ENCODE measurements around the gene CPM. TPM values are rescaled to one million over a fixed set of nuclear protein-coding genes. Genes with fewer than 3 reads are reported as not detected.

CPM gene
- total and polyA plus RNA-seq, 10 of the 15 experiments (the other 5 are each of a cell fraction or from before 2014, with no cell fraction given) = 0.06 to 1.7 (median 0.41) TPM

- no peaks in the 10 kb centered on the region for H3K36me3 ChIP-seq (ENCODE audit: control insufficient read depth in 2 of 2, insufficient read depth in 2 of 2, low read length in 1 of 2)
- intact Hi-C loops (cut with micrococcal nuclease; ENCODE audit: unreplicated experiment) = no loop called here
- SMC1A ChIA-PET (ENCODE audit: uncharacterized antibody, unreplicated experiment) = interaction anchor here (0.8 kb wide), 1 partner anchor 46 kb away, joined by 3 read pairs; no protein-coding TSS in a partner anchor
- no peaks in the 10 kb centered on the region for H3K79me2 ChIP-seq (ENCODE audit: control insufficient read depth, insufficient read depth, low read length)
- no peak overlapping the region for H3K9ac ChIP-seq (ENCODE audit: control insufficient read depth, insufficient read depth, low read length)
- DNase-seq (ENCODE audit: low read depth, low spot score) (no peak), FAIRE-seq (no peak), ATAC-seq (no peak)
- H3K27ac ChIP-seq (ENCODE audit: control insufficient read depth, insufficient read depth) = no peak overlapping the region
- no peak for TF ChIP-seq DPF2 (IDR thresholded peaks at IDR 0.05)
- no peak for TF ChIP-seq FOXM1 (IDR thresholded peaks at IDR 0.05; ENCODE audit: low read depth, low read length)
- no peak for TF ChIP-seq SUZ12 (IDR thresholded peaks at IDR 0.05; ENCODE audit: unreplicated experiment)
- TF ChIP-seq CBFB (IDR thresholded peaks at IDR 0.05; ENCODE audit: low read depth) = no peak
- TF ChIP-seq TCF3 (IDR thresholded peaks at IDR 0.05; ENCODE audit: borderline replicate concordance, insufficient read depth, low read depth, low read length) = no peak
- TF ChIP-seq, protein P1, sequence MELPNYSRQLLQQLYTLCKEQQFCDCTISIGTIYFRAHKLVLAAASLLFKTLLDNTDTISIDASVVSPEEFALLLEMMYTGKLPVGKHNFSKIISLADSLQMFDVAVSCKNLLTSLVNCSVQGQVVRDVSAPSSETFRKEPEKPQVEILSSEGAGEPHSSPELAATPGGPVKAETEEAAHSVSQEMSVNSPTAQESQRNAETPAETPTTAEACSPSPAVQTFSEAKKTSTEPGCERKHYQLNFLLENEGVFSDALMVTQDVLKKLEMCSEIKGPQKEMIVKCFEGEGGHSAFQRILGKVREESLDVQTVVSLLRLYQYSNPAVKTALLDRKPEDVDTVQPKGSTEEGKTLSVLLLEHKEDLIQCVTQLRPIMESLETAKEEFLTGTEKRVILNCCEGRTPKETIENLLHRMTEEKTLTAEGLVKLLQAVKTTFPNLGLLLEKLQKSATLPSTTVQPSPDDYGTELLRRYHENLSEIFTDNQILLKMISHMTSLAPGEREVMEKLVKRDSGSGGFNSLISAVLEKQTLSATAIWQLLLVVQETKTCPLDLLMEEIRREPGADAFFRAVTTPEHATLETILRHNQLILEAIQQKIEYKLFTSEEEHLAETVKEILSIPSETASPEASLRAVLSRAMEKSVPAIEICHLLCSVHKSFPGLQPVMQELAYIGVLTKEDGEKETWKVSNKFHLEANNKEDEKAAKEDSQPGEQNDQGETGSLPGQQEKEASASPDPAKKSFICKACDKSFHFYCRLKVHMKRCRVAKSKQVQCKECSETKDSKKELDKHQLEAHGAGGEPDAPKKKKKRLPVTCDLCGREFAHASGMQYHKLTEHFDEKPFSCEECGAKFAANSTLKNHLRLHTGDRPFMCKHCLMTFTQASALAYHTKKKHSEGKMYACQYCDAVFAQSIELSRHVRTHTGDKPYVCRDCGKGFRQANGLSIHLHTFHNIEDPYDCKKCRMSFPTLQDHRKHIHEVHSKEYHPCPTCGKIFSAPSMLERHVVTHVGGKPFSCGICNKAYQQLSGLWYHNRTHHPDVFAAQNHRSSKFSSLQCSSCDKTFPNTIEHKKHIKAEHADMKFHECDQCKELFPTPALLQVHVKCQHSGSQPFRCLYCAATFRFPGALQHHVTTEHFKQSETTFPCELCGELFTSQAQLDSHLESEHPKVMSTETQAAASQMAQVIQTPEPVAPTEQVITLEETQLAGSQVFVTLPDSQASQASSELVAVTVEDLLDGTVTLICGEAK (IDR thresholded peaks at IDR 0.05; ENCODE audit: borderline replicate concordance) = no peak
- no peak for TF ChIP-seq TCF7 (IDR thresholded peaks at IDR 0.05; ENCODE audit: borderline replicate concordance)
- TF ChIP-seq, protein P2, sequence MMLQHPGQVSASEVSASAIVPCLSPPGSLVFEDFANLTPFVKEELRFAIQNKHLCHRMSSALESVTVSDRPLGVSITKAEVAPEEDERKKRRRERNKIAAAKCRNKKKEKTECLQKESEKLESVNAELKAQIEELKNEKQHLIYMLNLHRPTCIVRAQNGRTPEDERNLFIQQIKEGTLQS (IDR thresholded peaks at IDR 0.05; ENCODE audit: borderline replicate concordance, extremely low read depth, low read depth, low read length) = no peak
- TF ChIP-seq SREBF1 (IDR thresholded peaks at IDR 0.05; ENCODE audit: low read length) = no peak
- TF ChIP-seq, protein P3, sequence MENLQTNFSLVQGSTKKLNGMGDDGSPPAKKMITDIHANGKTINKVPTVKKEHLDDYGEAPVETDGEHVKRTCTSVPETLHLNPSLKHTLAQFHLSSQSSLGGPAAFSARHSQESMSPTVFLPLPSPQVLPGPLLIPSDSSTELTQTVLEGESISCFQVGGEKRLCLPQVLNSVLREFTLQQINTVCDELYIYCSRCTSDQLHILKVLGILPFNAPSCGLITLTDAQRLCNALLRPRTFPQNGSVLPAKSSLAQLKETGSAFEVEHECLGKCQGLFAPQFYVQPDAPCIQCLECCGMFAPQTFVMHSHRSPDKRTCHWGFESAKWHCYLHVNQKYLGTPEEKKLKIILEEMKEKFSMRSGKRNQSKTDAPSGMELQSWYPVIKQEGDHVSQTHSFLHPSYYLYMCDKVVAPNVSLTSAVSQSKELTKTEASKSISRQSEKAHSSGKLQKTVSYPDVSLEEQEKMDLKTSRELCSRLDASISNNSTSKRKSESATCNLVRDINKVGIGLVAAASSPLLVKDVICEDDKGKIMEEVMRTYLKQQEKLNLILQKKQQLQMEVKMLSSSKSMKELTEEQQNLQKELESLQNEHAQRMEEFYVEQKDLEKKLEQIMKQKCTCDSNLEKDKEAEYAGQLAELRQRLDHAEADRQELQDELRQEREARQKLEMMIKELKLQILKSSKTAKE (IDR thresholded peaks at IDR 0.05; ENCODE audit: low read depth, poor library complexity, severe bottlenecking) = no peak
- no peak for TF ChIP-seq ATF7 (IDR thresholded peaks at IDR 0.05; ENCODE audit: low read depth)
- no peak for TF ChIP-seq BRCA1 (IDR thresholded peaks at IDR 0.05; ENCODE audit: low read depth, low read length)
- TF ChIP-seq, protein P4, sequence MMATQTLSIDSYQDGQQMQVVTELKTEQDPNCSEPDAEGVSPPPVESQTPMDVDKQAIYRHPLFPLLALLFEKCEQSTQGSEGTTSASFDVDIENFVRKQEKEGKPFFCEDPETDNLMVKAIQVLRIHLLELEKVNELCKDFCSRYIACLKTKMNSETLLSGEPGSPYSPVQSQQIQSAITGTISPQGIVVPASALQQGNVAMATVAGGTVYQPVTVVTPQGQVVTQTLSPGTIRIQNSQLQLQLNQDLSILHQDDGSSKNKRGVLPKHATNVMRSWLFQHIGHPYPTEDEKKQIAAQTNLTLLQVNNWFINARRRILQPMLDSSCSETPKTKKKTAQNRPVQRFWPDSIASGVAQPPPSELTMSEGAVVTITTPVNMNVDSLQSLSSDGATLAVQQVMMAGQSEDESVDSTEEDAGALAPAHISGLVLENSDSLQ (IDR thresholded peaks at IDR 0.05) = no peak
- no peak for TF ChIP-seq CREM (IDR thresholded peaks at IDR 0.05; ENCODE audit: low read depth)
- no peak for TF ChIP-seq HDAC6 (IDR thresholded peaks at IDR 0.05; ENCODE audit: unreplicated experiment)
- TF ChIP-seq SMAD1 (IDR thresholded peaks at IDR 0.05; ENCODE audit: low read depth, partially characterized antibody) = no peak
- no peak for TF ChIP-seq SMC3 (IDR thresholded peaks at IDR 0.05; ENCODE audit: borderline replicate concordance, low read length)
- TF ChIP-seq POU2F2 (IDR thresholded peaks at IDR 0.05; ENCODE audit: borderline replicate concordance, low read depth, low read length) = no peak
- no peak for TF ChIP-seq JUNB (IDR thresholded peaks at IDR 0.05)
- no peak for TF ChIP-seq SREBF2 (IDR thresholded peaks at IDR 0.05; ENCODE audit: low read length)
- no peak overlapping the region for H3K4me2 ChIP-seq (ENCODE audit: control insufficient read depth, insufficient read depth)
- in situ Hi-C loops (cut with MboI) = no loop called here
- H4K20me1 ChIP-seq (ENCODE audit: control insufficient read depth, insufficient read depth) = no peaks in the 10 kb centered on the region
- H3K9me3 ChIP-seq (replicated peaks; ENCODE audit: control insufficient read depth, insufficient read depth, low read length) = no peaks in the 10 kb centered on the region
- H2AFZ ChIP-seq (ENCODE audit: control insufficient read depth, low read depth, low read length) = no peak overlapping the region
- no peaks in the 10 kb centered on the region for H3K4me1 ChIP-seq (ENCODE audit: control insufficient read depth, insufficient read depth, low read length)
- BruUV-seq (replicated peaks) = no TSS peak
- POLR2A ChIA-PET = no interaction called here
- RAD21 ChIA-PET (ENCODE audit: unreplicated experiment) = interaction anchor here (1.1 kb wide), 1 partner anchor 24 kb away, joined by 7 read pairs; no protein-coding TSS in a partner anchor
- WGBS (ENCODE audit: insufficient coverage, insufficient replicate concordance, low lambda C conversion rate, missing lambda C conversion rate) = 38% methylated on average over 2 of the region's 2 CpGs
- no peak overlapping the region for H3K4me3 ChIP-seq
- CTCF ChIA-PET = interaction anchor here (1.4 kb wide), 1 partner anchor 11 kb away, joined by 3 read pairs; no protein-coding TSS in a partner anchor
- H3K27me3 ChIP-seq (replicated peaks in 1 of 2; ENCODE audit: control insufficient read depth in 2 of 2, insufficient read depth in 2 of 2, low read length in 1 of 2) = no peaks in the 10 kb centered on the region
Measured at GRCh38 chr12:68900241-68900640, 32.7 kb downstream of the CPM start.

Measured in GM12878 (cell line).